ENCODE data around the gene TTC24. TPM values are rescaled to one million over a fixed set of nuclear protein-coding genes. Genes with fewer than 3 reads are reported as not detected.
"Not testable (repeated sequence)": the region's sequence is repeated elsewhere in the genome, so short reads cannot be mapped to it uniquely, and the experiment has no call there.

TTC24 gene
- total and polyA plus RNA-seq, 4 experiments from 2014 or later = 0.12 to 0.91 (median 0.84) TPM; not detected in 1

DNA sequence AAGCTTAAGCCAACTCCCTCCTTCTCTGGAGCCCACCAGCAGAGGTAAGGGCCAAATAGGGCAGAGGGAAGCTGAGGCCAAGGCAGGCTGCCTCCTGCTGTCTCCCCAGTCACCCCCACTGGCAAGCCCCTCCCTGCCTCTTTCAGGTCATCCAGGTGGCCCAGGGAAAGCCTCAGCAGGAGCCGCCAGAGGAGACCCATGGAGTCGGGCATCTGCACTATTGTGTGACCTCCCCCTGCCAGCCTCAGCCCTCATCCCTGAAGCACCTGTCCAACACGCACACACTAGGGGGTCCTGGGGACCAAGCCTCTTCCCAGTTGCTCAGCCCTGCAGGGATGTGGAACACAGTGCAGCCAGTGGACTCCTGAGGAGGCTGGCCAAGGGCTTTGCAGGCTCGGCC lies 6.8 kb downstream of the TTC24 start:
- H3K27ac Mint-ChIP-seq = no peak overlapping the region
- Histone ChIP-seq H3K4me1 (ENCODE audit: insufficient read depth, low read length) (peaks cover 8% of the 10 kb centered on the region), H3K9me3 (ENCODE audit: control insufficient read depth in 1 of 2, low read length in 2 of 2) (no peaks in the 10 kb centered on the region), H3K4me3 (ENCODE audit: low read length in 2 of 2) (no peak overlapping the region), H3K27me3 (ENCODE audit: insufficient read depth, low read length) (no peaks in the 10 kb centered on the region), H3K27ac (ENCODE audit: low read depth, low read length) (no peak overlapping the region), H3K36me3 (ENCODE audit: insufficient read depth, low read length) (no peaks in the 10 kb centered on the region)
- no peak overlapping the region for H3K4me3 Mint-ChIP-seq
- H3K4me1 Mint-ChIP-seq = peaks cover 7 to 9% (median 8%) of the 10 kb centered on the region in 4 donors
- H3K27me3 Mint-ChIP-seq = peaks cover 0 to 2% of the 10 kb centered on the region in 2 donors
- ChIA-PET POLR2A (ENCODE audit: partially characterized antibody) (interaction anchor here (0.9 to 1.7 kb wide), 3 partner anchors 19 to 129 kb away, joined by 3 to 5 read pairs (median 3); partner anchors contain the start of gene MEF2D), CTCF (ENCODE audit: partially characterized antibody) (interaction anchor here (1.0 to 3.5 kb wide), 13 partner anchors 10 to 140 kb away, joined by 3 to 24 read pairs (median 3); partner anchors contain the start of genes GPATCH4 and MEF2D)
- peaks cover 0 to 2% (median 0%) of the 10 kb centered on the region in 8 donors for H3K9me3 Mint-ChIP-seq
- peaks cover 0 to 2% of the 10 kb centered on the region in 2 donors for H3K36me3 Mint-ChIP-seq
- DNase-seq = no peak
- intact Hi-C loops (cut with micrococcal nuclease) = no loop called here

DNA sequence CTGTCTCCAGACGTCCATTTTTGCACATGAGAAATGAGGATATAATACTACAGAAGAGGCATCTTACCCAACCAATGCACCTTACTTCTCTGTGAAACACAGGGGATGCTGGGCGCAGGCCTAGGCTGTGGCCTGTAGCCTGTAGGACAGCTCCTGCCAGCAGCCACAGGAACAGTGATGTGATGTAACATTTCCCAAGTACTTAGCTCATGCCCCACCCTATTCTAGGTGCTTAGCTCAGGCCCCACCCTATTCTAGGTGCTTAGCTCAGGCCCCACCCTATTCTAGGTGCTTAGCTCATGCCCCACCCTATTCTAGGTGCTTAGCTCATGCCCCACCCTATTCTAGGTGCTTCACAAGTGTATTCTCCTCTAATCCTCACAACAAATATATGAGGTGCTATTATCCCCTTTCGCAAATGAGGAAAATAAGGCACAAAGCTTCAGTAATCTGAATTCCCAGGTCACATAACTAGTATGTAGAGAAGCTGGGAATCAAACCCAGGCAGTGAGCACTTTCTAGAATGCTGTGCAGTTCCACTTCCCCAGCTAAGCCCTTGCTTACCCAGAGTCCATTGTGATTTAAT lies 7.5 kb downstream of the TTC24 start:
- CTCF ChIA-PET (ENCODE audit: partially characterized antibody) = interaction anchor here (1.0 to 3.5 kb wide), 7 partner anchors 15 to 201 kb away, joined by 3 to 24 read pairs (median 3); partner anchors contain the start of genes GPATCH4 and MEF2D
- Histone ChIP-seq H3K9me3 (ENCODE audit: control insufficient read depth in 1 of 2, low read length in 2 of 2) (no peaks in the 10 kb centered on the region), H3K27me3 (ENCODE audit: insufficient read depth, low read length) (no peaks in the 10 kb centered on the region), H3K27ac (ENCODE audit: low read depth, low read length) (no peak overlapping the region), H3K36me3 (ENCODE audit: insufficient read depth, low read length) (no peaks in the 10 kb centered on the region), H3K4me3 (ENCODE audit: low read length in 2 of 2) (no peak overlapping the region), H3K4me1 (ENCODE audit: insufficient read depth, low read length) (peaks cover 10% of the 10 kb centered on the region)
- Mint-ChIP-seq H3K27ac (no peak overlapping the region), H3K4me1 (peaks cover 9 to 11% (median 10%) of the 10 kb centered on the region in 4 donors), H3K27me3 (peaks cover 0 to 2% of the 10 kb centered on the region in 2 donors), H3K9me3 (peaks cover 0 to 2% (median 0%) of the 10 kb centered on the region in 8 donors), H3K4me3 (no peak overlapping the region), H3K36me3 (peaks cover 0 to 2% of the 10 kb centered on the region in 2 donors)
- intact Hi-C loops (cut with micrococcal nuclease) = no loop called here
- no peak for DNase-seq
- POLR2A ChIA-PET (ENCODE audit: partially characterized antibody) = interaction anchor here (1.0 to 1.7 kb wide), 2 partner anchors 15 to 130 kb away, joined by 3 to 5 read pairs; no protein-coding TSS in a partner anchor

DNA sequence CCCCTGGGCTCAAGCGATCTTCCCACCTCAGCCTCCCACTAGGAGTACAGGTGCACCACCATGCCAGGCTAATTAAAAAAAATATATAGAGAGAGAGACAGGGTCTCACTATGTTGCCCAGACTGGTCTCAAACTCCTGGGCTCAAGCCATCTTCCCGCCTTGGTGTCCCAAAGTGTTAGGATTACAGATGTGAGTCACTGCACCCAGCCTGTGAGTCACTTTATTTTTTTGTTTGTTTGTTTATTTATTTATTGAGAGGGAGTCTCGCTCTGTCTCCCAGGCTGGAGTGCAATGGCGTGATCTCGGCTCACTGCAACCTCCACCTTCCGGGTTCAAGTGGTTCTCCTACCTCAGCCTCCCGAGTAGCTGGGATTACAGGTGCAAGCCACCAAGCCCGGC lies 8.4 kb downstream of the TTC24 start:
- H3K4me1 ChIP-seq (ENCODE audit: insufficient read depth, low read length) = peaks cover 16% of the 10 kb centered on the region
- H3K27me3 ChIP-seq (ENCODE audit: insufficient read depth, low read length); H3K27ac Mint-ChIP-seq; H3K4me3 ChIP-seq (ENCODE audit: low read length in 2 of 2); H3K4me3 Mint-ChIP-seq; H3K9me3 Mint-ChIP-seq; intact Hi-C loops (cut with micrococcal nuclease); H3K36me3 Mint-ChIP-seq; H3K36me3 ChIP-seq (ENCODE audit: insufficient read depth, low read length); H3K27ac ChIP-seq (ENCODE audit: low read depth, low read length); H3K9me3 ChIP-seq (ENCODE audit: control insufficient read depth in 1 of 2, low read length in 2 of 2); H3K27me3 Mint-ChIP-seq; DNase-seq: not testable (repeated sequence)
- ChIA-PET POLR2A (ENCODE audit: partially characterized antibody) (interaction anchor here (1.7 kb wide), 1 partner anchor 131 kb away, joined by 5 read pairs; no protein-coding TSS in a partner anchor), CTCF (ENCODE audit: partially characterized antibody) (interaction anchor here (1.1 to 1.8 kb wide), 2 partner anchors 202 kb away, joined by 3 to 6 read pairs; no protein-coding TSS in a partner anchor)
- H3K4me1 Mint-ChIP-seq = peaks cover 14 to 20% (median 17%) of the 10 kb centered on the region in 4 donors

DNA sequence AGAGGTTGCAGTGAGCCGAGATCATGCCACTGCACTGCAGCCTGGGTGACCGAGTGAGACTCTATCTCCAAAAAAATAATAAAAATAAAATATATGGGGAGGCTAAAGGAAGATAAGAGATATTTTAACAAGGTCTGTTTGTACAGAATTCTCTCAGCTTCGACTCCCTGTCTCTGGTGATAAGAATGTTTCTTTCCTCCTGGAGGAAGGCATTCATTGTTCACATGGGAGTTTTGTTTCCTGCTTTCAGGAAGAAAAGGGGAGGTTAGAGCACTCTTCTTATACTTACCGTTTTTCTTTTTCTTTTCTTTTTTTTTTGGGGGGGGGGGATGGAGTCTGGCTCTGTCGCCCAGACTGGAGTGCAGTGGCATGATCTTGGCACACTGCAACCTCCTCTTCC lies 10.0 kb downstream of the TTC24 start:
- peaks cover 16% of the 10 kb centered on the region for H3K4me1 ChIP-seq (ENCODE audit: insufficient read depth, low read length)
- intact Hi-C loops (cut with micrococcal nuclease) = no loop called here
- no peak overlapping the region for H3K27ac Mint-ChIP-seq
- peaks cover 12 to 23% (median 17%) of the 10 kb centered on the region in 4 donors for H3K4me1 Mint-ChIP-seq
- H3K4me3 Mint-ChIP-seq = no peak overlapping the region
- ChIA-PET CTCF (ENCODE audit: partially characterized antibody) (interaction anchor here (1.1 to 1.8 kb wide), 3 partner anchors 15 to 204 kb away, joined by 3 to 6 read pairs (median 3); no protein-coding TSS in a partner anchor), POLR2A (ENCODE audit: partially characterized antibody) (interaction anchor here (1.2 to 1.4 kb wide), 2 partner anchors 35 to 85 kb away, joined by 3 read pairs; no protein-coding TSS in a partner anchor)
- no peaks in the 10 kb centered on the region for H3K27me3 Mint-ChIP-seq
- peaks cover 0 to 7% of the 10 kb centered on the region in 2 donors for H3K36me3 Mint-ChIP-seq
- no peak for DNase-seq
- H3K27ac ChIP-seq (ENCODE audit: low read depth, low read length) = no peak overlapping the region
- no peaks in the 10 kb centered on the region for H3K36me3 ChIP-seq (ENCODE audit: insufficient read depth, low read length)
- H3K9me3 Mint-ChIP-seq = peaks cover 0 to 2% (median 0%) of the 10 kb centered on the region in 8 donors
- no peaks in the 10 kb centered on the region for H3K9me3 ChIP-seq (ENCODE audit: control insufficient read depth in 1 of 2, low read length in 2 of 2)
- H3K27me3 ChIP-seq (ENCODE audit: insufficient read depth, low read length) = no peaks in the 10 kb centered on the region
- H3K4me3 ChIP-seq (ENCODE audit: low read length in 2 of 2) = no peak overlapping the region

DNA sequence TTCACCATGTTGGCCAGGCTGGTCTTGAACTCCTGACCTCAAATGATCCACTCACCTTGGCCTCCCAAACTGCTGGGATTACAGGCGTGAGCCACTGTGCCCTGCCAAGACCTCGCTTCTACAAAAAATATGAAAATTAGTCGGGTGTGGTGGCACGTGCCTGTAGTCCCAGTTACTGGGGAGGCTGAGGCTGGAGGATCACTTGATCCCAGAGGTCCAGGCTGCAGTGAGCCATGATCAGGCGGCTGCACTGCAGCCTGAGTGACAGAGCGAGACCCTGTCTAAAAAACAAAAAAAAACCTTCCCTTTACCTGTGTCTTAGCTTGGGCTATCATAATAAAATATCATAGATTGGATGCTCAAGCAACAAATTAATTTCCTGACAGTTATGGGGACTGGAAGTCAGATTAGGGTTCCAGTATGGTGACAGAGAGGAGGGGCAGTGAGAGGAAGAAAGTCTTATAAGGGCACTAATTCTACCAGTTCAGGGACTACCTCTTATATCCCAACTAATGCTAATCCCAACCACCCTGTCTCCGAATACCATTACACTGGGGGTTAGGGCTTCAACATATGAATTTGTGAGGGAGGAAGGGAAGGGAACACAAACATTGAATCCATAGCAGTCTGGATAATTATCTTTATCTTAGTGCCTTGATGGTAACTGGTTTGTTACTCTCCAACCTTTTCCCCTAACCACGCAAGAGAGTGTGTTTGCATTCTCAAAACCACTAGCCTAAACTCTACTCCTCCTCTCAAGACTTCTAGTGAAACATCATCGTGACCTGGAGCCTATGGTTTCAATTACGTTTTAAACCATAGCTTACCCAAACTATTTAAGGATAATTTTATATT lies 11.0 kb downstream of the TTC24 start:
- H3K27me3 ChIP-seq (ENCODE audit: insufficient read depth, low read length) = no peaks in the 10 kb centered on the region
- peaks cover 8 to 15% of the 10 kb centered on the region in 2 donors for H3K36me3 Mint-ChIP-seq
- ChIA-PET CTCF (ENCODE audit: partially characterized antibody) (interaction anchor here (0.9 to 3.8 kb wide), 12 partner anchors 10 to 204 kb away, joined by 3 to 26 read pairs (median 5); partner anchors contain the start of genes GPATCH4, MEF2D and TTC24), POLR2A (ENCODE audit: partially characterized antibody) (interaction anchor here (0.8 to 3.0 kb wide), 12 partner anchors 9 to 137 kb away, joined by 3 to 50 read pairs (median 6); partner anchors contain the start of genes GPATCH4, MEF2D and METTL25B)
- H3K4me3 ChIP-seq (ENCODE audit: low read length in 2 of 2) = peak overlapping the region in 1 of 2 donors; percentile 80
- peaks cover 0 to 4% (median 0%) of the 10 kb centered on the region in 8 donors for H3K9me3 Mint-ChIP-seq
- peaks cover 16% of the 10 kb centered on the region for H3K4me1 ChIP-seq (ENCODE audit: insufficient read depth, low read length)
- peak overlapping the region; percentile 86 to 97 (median 94) for H3K27ac Mint-ChIP-seq
- H3K4me3 Mint-ChIP-seq = peak overlapping the region in 7 of 8 donors; percentile 9 to 92 (median 90)
- peaks cover 13 to 25% (median 21%) of the 10 kb centered on the region in 4 donors for H3K4me1 Mint-ChIP-seq
- no peaks in the 10 kb centered on the region for H3K27me3 Mint-ChIP-seq
- intact Hi-C loops (cut with micrococcal nuclease) = loop anchor here (1.0 kb wide), 1 partner anchor 11 kb away; the partner anchor contains the start of gene GPATCH4
- no peaks in the 10 kb centered on the region for H3K9me3 ChIP-seq (ENCODE audit: control insufficient read depth in 1 of 2, low read length in 2 of 2)
- DNase-seq = no peak
- peaks cover under 1% of the 10 kb centered on the region for H3K36me3 ChIP-seq (ENCODE audit: insufficient read depth, low read length)
- peak overlapping the region; percentile 81 for H3K27ac ChIP-seq (ENCODE audit: low read depth, low read length)

DNA sequence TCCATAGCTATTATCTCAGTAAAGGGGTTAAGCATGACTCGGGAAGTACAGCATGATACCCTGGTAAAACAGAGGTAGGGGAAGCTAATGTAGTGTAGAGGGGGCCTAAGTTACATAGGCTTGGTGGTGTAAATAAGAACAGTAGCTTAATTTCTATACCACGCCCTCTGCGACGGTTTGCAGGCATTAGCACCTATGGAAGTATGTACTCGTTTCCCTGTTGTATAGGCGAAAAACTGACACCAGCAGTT lies 11.6 kb downstream of the TTC24 start:
- peak overlapping the region; percentile 81 for H3K27ac ChIP-seq (ENCODE audit: low read depth, low read length)
- peaks cover 14 to 19% of the 10 kb centered on the region in 2 donors for H3K36me3 Mint-ChIP-seq
- H3K27ac Mint-ChIP-seq = peak overlapping the region; percentile 86 to 97 (median 94)
- no peaks in the 10 kb centered on the region for H3K27me3 Mint-ChIP-seq
- peak overlapping the region; percentile 80 to 95 for H3K4me3 ChIP-seq (ENCODE audit: low read length in 2 of 2)
- no peak for DNase-seq
- H3K4me1 ChIP-seq (ENCODE audit: insufficient read depth, low read length) = peaks cover 16% of the 10 kb centered on the region
- no peaks in the 10 kb centered on the region for H3K9me3 ChIP-seq (ENCODE audit: control insufficient read depth in 1 of 2, low read length in 2 of 2)
- H3K4me3 Mint-ChIP-seq = peak overlapping the region; percentile 89 to 92 (median 90)
- H3K9me3 Mint-ChIP-seq = peaks cover 0 to 4% (median 0%) of the 10 kb centered on the region in 8 donors
- intact Hi-C loops (cut with micrococcal nuclease) = loop anchor here (1.0 kb wide), 1 partner anchor 10 kb away; the partner anchor contains the start of gene GPATCH4
- peaks cover 13 to 25% (median 21%) of the 10 kb centered on the region in 4 donors for H3K4me1 Mint-ChIP-seq
- no peaks in the 10 kb centered on the region for H3K27me3 ChIP-seq (ENCODE audit: insufficient read depth, low read length)
- CTCF ChIA-PET (ENCODE audit: partially characterized antibody) = interaction anchor here (0.9 to 3.8 kb wide), 12 partner anchors 10 to 205 kb away, joined by 3 to 26 read pairs (median 5); partner anchors contain the start of genes GPATCH4, MEF2D and TTC24
- peaks cover 6% of the 10 kb centered on the region for H3K36me3 ChIP-seq (ENCODE audit: insufficient read depth, low read length)
- POLR2A ChIA-PET (ENCODE audit: partially characterized antibody) = interaction anchor here (0.8 to 3.0 kb wide), 13 partner anchors 9 to 137 kb away, joined by 3 to 50 read pairs (median 7); partner anchors contain the start of genes GPATCH4, MEF2D and METTL25B
